Measurements from ENCODE around the gene ANKRD65.
"Not testable (repeated sequence)": the region's sequence is repeated elsewhere in the genome, so short reads cannot be mapped to it uniquely, and the experiment has no call there.

DNA sequence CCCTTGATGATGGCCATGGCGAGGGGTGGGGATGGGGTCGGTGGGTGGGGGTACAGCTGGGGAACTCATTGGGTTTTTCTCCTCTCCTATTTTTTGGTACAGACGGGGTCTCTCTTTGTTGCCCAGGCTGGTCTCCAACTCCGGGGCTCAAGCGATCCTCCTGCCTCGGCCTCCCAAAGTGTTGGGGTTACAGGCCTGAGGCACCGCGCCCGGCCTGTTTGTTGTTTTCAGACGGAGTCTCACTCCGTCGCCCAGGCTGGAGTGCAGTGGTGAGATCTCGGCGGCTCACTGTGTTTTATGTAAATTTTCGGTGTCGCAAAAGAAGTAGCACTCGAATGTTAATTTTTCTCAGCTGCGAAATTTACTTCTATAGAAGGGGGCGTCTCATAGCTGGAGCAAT, 25.6 kb upstream of the ANKRD65 start:
- TF ChIP-seq, protein P1, sequence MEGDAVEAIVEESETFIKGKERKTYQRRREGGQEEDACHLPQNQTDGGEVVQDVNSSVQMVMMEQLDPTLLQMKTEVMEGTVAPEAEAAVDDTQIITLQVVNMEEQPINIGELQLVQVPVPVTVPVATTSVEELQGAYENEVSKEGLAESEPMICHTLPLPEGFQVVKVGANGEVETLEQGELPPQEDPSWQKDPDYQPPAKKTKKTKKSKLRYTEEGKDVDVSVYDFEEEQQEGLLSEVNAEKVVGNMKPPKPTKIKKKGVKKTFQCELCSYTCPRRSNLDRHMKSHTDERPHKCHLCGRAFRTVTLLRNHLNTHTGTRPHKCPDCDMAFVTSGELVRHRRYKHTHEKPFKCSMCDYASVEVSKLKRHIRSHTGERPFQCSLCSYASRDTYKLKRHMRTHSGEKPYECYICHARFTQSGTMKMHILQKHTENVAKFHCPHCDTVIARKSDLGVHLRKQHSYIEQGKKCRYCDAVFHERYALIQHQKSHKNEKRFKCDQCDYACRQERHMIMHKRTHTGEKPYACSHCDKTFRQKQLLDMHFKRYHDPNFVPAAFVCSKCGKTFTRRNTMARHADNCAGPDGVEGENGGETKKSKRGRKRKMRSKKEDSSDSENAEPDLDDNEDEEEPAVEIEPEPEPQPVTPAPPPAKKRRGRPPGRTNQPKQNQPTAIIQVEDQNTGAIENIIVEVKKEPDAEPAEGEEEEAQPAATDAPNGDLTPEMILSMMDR (IDR thresholded peaks at IDR 0.05; ENCODE audit: insufficient read depth, low read length): not testable (repeated sequence)
- TF ChIP-seq GABPA, POLR2AphosphoS5 (IDR thresholded peaks at IDR 0.05; ENCODE audit: low read depth): not testable (repeated sequence)
- TF ChIP-seq, protein P2, sequence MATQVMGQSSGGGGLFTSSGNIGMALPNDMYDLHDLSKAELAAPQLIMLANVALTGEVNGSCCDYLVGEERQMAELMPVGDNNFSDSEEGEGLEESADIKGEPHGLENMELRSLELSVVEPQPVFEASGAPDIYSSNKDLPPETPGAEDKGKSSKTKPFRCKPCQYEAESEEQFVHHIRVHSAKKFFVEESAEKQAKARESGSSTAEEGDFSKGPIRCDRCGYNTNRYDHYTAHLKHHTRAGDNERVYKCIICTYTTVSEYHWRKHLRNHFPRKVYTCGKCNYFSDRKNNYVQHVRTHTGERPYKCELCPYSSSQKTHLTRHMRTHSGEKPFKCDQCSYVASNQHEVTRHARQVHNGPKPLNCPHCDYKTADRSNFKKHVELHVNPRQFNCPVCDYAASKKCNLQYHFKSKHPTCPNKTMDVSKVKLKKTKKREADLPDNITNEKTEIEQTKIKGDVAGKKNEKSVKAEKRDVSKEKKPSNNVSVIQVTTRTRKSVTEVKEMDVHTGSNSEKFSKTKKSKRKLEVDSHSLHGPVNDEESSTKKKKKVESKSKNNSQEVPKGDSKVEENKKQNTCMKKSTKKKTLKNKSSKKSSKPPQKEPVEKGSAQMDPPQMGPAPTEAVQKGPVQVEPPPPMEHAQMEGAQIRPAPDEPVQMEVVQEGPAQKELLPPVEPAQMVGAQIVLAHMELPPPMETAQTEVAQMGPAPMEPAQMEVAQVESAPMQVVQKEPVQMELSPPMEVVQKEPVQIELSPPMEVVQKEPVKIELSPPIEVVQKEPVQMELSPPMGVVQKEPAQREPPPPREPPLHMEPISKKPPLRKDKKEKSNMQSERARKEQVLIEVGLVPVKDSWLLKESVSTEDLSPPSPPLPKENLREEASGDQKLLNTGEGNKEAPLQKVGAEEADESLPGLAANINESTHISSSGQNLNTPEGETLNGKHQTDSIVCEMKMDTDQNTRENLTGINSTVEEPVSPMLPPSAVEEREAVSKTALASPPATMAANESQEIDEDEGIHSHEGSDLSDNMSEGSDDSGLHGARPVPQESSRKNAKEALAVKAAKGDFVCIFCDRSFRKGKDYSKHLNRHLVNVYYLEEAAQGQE (IDR thresholded peaks at IDR 0.05; ENCODE audit: insufficient replicate concordance, low read depth): not testable (repeated sequence)
